Measurements from ENCODE around the gene TCF3. TPM values are rescaled to one million over a fixed set of nuclear protein-coding genes. Genes with fewer than 3 reads are reported as not detected.

Gene TCF3
- 255 TPM for total RNA-seq (ENCODE audit: unreplicated experiment)
- long read RNA-seq, partial matches to known transcripts: 20 of 26 reads
- long read RNA-seq, other reads (novel, unspliced or antisense): 6 of 26 reads

- Mint-ChIP-seq H3K27me3 (ENCODE audit: unreplicated experiment) (peaks cover 3% of the 10 kb centered on the region), H3K36me3 (ENCODE audit: low read depth, unreplicated experiment) (peaks cover 16% of the 10 kb centered on the region), H3K4me1 (ENCODE audit: unreplicated experiment) (peaks cover 7% of the 10 kb centered on the region), H3K27ac (ENCODE audit: unreplicated experiment) (peak within 1 kb of the TSS; percentile 90), H3K9me3 (ENCODE audit: unreplicated experiment) (no peaks in the 10 kb centered on the region), H3K4me3 (ENCODE audit: unreplicated experiment) (peak within 1 kb of the TSS; percentile 98)
- peak; percentile 98 for DNase-seq (ENCODE audit: low spot score)
- TF ChIP-seq, protein P1, sequence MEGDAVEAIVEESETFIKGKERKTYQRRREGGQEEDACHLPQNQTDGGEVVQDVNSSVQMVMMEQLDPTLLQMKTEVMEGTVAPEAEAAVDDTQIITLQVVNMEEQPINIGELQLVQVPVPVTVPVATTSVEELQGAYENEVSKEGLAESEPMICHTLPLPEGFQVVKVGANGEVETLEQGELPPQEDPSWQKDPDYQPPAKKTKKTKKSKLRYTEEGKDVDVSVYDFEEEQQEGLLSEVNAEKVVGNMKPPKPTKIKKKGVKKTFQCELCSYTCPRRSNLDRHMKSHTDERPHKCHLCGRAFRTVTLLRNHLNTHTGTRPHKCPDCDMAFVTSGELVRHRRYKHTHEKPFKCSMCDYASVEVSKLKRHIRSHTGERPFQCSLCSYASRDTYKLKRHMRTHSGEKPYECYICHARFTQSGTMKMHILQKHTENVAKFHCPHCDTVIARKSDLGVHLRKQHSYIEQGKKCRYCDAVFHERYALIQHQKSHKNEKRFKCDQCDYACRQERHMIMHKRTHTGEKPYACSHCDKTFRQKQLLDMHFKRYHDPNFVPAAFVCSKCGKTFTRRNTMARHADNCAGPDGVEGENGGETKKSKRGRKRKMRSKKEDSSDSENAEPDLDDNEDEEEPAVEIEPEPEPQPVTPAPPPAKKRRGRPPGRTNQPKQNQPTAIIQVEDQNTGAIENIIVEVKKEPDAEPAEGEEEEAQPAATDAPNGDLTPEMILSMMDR (IDR thresholded peaks at IDR 0.05; ENCODE audit: unreplicated experiment): no peak
Measured at GRCh38 chr19:1652471-1653299, at the start of gene TCF3. TSS of gene TCF3 (minus strand) at chr19:1652615. CDS start at chr19:1650248, 2,367 bp downstream.

- no peaks in the 10 kb centered on the region for H3K4me1 Mint-ChIP-seq (ENCODE audit: unreplicated experiment)
- no peak for DNase-seq (ENCODE audit: low spot score)
Measured at GRCh38 chr19:1700733-1701663, 48.6 kb upstream of the TCF3 start.

DNA sequence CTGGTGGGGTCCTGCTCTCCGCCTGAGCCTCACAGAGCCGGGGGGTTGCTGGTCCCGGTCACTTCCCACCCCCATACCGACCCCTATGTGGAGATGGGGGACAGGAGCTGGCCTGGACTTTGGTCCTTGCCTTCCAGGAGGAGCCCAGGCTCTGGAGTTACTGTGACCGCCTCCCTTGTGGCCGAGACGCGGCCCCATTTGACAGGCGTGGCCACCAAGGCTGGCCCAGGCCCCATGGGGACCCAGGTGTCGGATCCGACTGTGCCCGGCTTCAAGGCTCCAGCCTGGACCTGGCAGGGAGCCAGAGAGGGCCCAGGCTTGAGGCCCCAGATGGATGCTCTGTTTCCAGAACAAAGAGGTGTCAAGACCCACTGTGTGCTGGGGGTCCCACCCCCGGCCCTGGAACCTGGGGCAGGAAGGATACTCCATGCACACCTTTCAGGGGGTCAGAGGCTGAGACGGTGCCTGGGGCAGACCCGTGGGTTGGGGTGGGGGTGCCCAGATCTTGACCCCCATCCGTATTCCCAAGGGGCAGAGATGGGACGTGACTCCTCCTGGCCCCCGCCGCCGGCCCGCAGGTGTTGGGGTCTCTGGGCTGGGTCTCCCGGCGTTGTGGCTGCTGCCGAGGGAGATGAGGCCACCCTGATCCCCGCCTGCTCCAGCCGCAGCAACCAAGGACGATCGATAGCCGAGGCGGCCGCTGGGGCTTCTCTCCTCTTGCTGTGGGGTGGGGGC lies 47.8 kb upstream of the TCF3 start:
- Mint-ChIP-seq H3K27ac (ENCODE audit: unreplicated experiment) (no peak overlapping the region), H3K4me3 (ENCODE audit: unreplicated experiment) (no peak overlapping the region), H3K9me3 (ENCODE audit: unreplicated experiment) (peaks cover 5% of the 10 kb centered on the region), H3K36me3 (ENCODE audit: low read depth, unreplicated experiment) (peaks cover 4% of the 10 kb centered on the region), H3K4me1 (ENCODE audit: unreplicated experiment) (no peaks in the 10 kb centered on the region), H3K27me3 (ENCODE audit: unreplicated experiment) (peaks cover 1% of the 10 kb centered on the region)
- no peak for DNase-seq (ENCODE audit: low spot score)
- TF ChIP-seq, protein P1 (IDR thresholded peaks at IDR 0.05; ENCODE audit: unreplicated experiment): no peak

More at GRCh38 chr19:1700733-1701663, 48.6 kb upstream of the TCF3 start:
- H3K27me3 Mint-ChIP-seq (ENCODE audit: unreplicated experiment): peaks cover 1% of the 10 kb centered on the region
- peaks cover 5% of the 10 kb centered on the region for H3K9me3 Mint-ChIP-seq (ENCODE audit: unreplicated experiment)
- H3K27ac Mint-ChIP-seq (ENCODE audit: unreplicated experiment): peak overlapping the region; percentile 21
- no peak overlapping the region for H3K4me3 Mint-ChIP-seq (ENCODE audit: unreplicated experiment)
- TF ChIP-seq, protein P1 (IDR thresholded peaks at IDR 0.05; ENCODE audit: unreplicated experiment): no peak
- peaks cover 4% of the 10 kb centered on the region for H3K36me3 Mint-ChIP-seq (ENCODE audit: low read depth, unreplicated experiment)

GRCh38 chr19:1699386-1699785 lies 47.0 kb upstream of the TCF3 start:
- Mint-ChIP-seq H3K4me3 (ENCODE audit: unreplicated experiment) (no peak overlapping the region), H3K9me3 (ENCODE audit: unreplicated experiment) (peaks cover 3% of the 10 kb centered on the region), H3K27me3 (ENCODE audit: unreplicated experiment) (peaks cover 1% of the 10 kb centered on the region), H3K36me3 (ENCODE audit: low read depth, unreplicated experiment) (peaks cover 2% of the 10 kb centered on the region), H3K4me1 (ENCODE audit: unreplicated experiment) (no peaks in the 10 kb centered on the region), H3K27ac (ENCODE audit: unreplicated experiment) (no peak overlapping the region)
- DNase-seq (ENCODE audit: low spot score): no peak
- TF ChIP-seq, protein P1 (IDR thresholded peaks at IDR 0.05; ENCODE audit: unreplicated experiment): no peak
